K562 (cell line): ENCODE results near the gene SARS1. TPM values are rescaled to one million over a fixed set of nuclear protein-coding genes. Genes with fewer than 3 reads are reported as not detected.

ENCODE experiments used
- ADNP ChIP-seq: fragments of 200-800 bp; sonication (Bioruptor generic); IDR thresholded peaks from 2 replicates; pipeline ENCODE4 v1.6.1; 2016; ENCODE audit warnings: missing genetic modification characterization, missing compliant biosample characterization
- BCL6 ChIP-seq: fragments of 250-450 bp; sonication (Bioruptor Pico); IDR thresholded peaks from 2 replicates; pipeline ENCODE4 v1.4.0; 2020
- CHD1 ChIP-seq: fragments of 200-600 bp; sonication (generic); IDR thresholded peaks from one replicate; pipeline ENCODE4 v1.6.1; 2012; ENCODE audit warnings: mild to moderate bottlenecking, moderate library complexity, low read length, inconsistent platforms
- MAFK ChIP-seq: IDR thresholded peaks from 2 replicates; pipeline ENCODE4 v1.6.1; 2011; ENCODE audit warnings: low read length, improper control_type of control experiment
- PRPF4 ChIP-seq: fragments of 200-400 bp; formaldehyde crosslinking; IDR thresholded peaks from one replicate; pipeline ENCODE4 v1.6.1; 2017; ENCODE audit warnings: low read length, low read depth, mild to moderate bottlenecking; ENCODE audit not compliant: insufficient read depth, poor library complexity, severe bottlenecking
- SUPT5H ChIP-seq: fragments of 450-650 bp; IDR thresholded peaks from 2 replicates; pipeline ENCODE4 v1.6.1; 2016
- TAF9B ChIP-seq: fragments of 450-650 bp; IDR thresholded peaks from 2 replicates; pipeline ENCODE4 v1.6.1; 2018; ENCODE audit warnings: mild to moderate bottlenecking; ENCODE audit not compliant: partially characterized antibody
- TBP ChIP-seq: optimal IDR thresholded peaks from 2 replicates; pipeline ENCODE3; 2011; ENCODE audit warnings: low read depth, low read length, improper control_type of control experiment
- ZFP1 ChIP-seq: fragments of 450-650 bp; formaldehyde crosslinking; IDR thresholded peaks from 2 replicates; pipeline ENCODE4 v1.4.0; 2020; ENCODE audit warnings: mild to moderate bottlenecking, mixed read lengths
- ZNF76 ChIP-seq: fragments of 250-450 bp; sonication (Bioruptor Pico); IDR thresholded peaks from 2 replicates; pipeline ENCODE4 v1.4.0; 2020; ENCODE audit warnings: mild to moderate bottlenecking, moderate library complexity, borderline replicate concordance
- polyA plus RNA-seq, 8 experiments: library from polyadenylated mRNA; depleted of rRNA in 4 of 8; stranded (reverse) in 5 of 8; unstranded in 3 of 8; fragments of >200 nt; fragmentation: Nextera tagmentation in 2 of 8; fragmentation: Illumina TruSeq in 1 of 8; extraction: Ambion mirVana in 2 of 8; extraction: Trizol in 1 of 8; gene quantifications; 2 replicates each; pipeline versions ENCODE4 v1.2.1 to v1.2.3, GENCODE V29; 2011 to 2014; ENCODE audit warnings: inconsistent platforms in 1 of 8, missing spikeins in 1 of 8
- total RNA-seq, 7 experiments: library from RNA; depleted of rRNA in 6 of 7; stranded (reverse); fragments of >200 nt in 6 of 7; fragmentation: Illumina TruSeq in 2 of 7; extraction: Trizol in 2 of 7; gene quantifications; 2 replicates each; pipeline versions ENCODE4 v1.2.1 to v1.2.3, GENCODE V29; 2011 to 2021; ENCODE audit warnings: low replicate concordance in 1 of 7
- TF ChIP-seq, protein P1 (sequence below): fragments of 150-350 bp; conservative IDR thresholded peaks from 2 replicates; pipeline ENCODE4 v1.6.1; 2014; ENCODE audit warnings: low read length
- TF ChIP-seq, protein P2 (sequence below), 2 experiments: fragments of 450-650 bp; formaldehyde crosslinking in 1 of 2; IDR thresholded peaks; 2 replicates each; pipeline versions ENCODE4 v1.4.0 to v1.6.1; 2014 to 2020; ENCODE audit warnings: mild to moderate bottlenecking in 2 of 2, borderline replicate concordance in 1 of 2, low read depth in 1 of 2
- TF ChIP-seq, protein P3 (sequence below): sonication (generic); formaldehyde crosslinking; IDR thresholded peaks from 2 replicates; pipeline ENCODE4 v1.8.0; 2022; ENCODE audit warnings: mild to moderate bottlenecking, missing genetic modification reagents

SARS1 gene
- total and polyA plus RNA-seq, 9 of the 15 experiments (the other 6 are each of a cell fraction or from before 2014, with no cell fraction given): 221 to 623 (median 254) TPM

DNA sequence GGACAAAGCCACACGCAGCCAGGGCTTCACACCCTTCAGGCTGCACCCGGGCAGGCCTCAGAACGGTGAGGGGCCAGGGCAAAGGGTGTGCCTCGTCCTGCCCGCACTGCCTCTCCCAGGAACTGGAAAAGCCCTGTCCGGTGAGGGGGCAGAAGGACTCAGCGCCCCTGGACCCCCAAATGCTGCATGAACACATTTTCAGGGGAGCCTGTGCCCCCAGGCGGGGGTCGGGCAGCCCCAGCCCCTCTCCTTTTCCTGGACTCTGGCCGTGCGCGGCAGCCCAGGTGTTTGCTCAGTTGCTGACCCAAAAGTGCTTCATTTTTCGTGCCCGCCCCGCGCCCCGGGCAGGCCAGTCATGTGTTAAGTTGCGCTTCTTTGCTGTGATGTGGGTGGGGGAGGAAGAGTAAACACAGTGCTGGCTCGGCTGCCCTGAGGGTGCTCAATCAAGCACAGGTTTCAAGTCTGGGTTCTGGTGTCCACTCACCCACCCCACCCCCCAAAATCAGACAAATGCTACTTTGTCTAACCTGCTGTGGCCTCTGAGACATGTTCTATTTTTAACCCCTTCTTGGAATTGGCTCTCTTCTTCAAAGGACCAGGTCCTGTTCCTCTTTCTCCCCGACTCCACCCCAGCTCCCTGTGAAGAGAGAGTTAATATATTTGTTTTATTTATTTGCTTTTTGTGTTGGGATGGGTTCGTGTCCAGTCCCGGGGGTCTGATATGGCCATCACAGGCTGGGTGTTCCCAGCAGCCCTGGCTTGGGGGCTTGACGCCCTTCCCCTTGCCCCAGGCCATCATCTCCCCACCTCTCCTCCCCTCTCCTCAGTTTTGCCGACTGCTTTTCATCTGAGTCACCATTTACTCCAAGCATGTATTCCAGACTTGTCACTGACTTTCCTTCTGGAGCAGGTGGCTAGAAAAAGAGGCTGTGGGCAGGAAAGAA is 61.1 kb downstream of the SARS1 start (continued):
- TF ChIP-seq, protein P1, sequence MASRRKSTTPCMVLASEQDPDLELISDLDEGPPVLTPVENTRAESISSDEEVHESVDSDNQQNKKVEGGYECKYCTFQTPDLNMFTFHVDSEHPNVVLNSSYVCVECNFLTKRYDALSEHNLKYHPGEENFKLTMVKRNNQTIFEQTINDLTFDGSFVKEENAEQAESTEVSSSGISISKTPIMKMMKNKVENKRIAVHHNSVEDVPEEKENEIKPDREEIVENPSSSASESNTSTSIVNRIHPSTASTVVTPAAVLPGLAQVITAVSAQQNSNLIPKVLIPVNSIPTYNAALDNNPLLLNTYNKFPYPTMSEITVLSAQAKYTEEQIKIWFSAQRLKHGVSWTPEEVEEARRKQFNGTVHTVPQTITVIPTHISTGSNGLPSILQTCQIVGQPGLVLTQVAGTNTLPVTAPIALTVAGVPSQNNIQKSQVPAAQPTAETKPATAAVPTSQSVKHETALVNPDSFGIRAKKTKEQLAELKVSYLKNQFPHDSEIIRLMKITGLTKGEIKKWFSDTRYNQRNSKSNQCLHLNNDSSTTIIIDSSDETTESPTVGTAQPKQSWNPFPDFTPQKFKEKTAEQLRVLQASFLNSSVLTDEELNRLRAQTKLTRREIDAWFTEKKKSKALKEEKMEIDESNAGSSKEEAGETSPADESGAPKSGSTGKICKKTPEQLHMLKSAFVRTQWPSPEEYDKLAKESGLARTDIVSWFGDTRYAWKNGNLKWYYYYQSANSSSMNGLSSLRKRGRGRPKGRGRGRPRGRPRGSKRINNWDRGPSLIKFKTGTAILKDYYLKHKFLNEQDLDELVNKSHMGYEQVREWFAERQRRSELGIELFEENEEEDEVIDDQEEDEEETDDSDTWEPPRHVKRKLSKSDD: no peak
- TF ChIP-seq ZFP1 (CRISPR knock-in tag) (no peak), TAF9B (no peak), ZNF76 (CRISPR knock-in tag) (no peak), MAFK (no peak), BCL6 (CRISPR knock-in tag) (no peak), SUPT5H (no peak), ADNP (tag) (no peak), PRPF4 (no peak), CHD1 (no peak), TBP (no peak)
- TF ChIP-seq, protein P2, sequence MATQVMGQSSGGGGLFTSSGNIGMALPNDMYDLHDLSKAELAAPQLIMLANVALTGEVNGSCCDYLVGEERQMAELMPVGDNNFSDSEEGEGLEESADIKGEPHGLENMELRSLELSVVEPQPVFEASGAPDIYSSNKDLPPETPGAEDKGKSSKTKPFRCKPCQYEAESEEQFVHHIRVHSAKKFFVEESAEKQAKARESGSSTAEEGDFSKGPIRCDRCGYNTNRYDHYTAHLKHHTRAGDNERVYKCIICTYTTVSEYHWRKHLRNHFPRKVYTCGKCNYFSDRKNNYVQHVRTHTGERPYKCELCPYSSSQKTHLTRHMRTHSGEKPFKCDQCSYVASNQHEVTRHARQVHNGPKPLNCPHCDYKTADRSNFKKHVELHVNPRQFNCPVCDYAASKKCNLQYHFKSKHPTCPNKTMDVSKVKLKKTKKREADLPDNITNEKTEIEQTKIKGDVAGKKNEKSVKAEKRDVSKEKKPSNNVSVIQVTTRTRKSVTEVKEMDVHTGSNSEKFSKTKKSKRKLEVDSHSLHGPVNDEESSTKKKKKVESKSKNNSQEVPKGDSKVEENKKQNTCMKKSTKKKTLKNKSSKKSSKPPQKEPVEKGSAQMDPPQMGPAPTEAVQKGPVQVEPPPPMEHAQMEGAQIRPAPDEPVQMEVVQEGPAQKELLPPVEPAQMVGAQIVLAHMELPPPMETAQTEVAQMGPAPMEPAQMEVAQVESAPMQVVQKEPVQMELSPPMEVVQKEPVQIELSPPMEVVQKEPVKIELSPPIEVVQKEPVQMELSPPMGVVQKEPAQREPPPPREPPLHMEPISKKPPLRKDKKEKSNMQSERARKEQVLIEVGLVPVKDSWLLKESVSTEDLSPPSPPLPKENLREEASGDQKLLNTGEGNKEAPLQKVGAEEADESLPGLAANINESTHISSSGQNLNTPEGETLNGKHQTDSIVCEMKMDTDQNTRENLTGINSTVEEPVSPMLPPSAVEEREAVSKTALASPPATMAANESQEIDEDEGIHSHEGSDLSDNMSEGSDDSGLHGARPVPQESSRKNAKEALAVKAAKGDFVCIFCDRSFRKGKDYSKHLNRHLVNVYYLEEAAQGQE (IDR thresholded peaks at IDR 0.05; ENCODE audit: borderline replicate concordance): no peak
- TF ChIP-seq, protein P2 (CRISPR knock-in tag; IDR thresholded peaks at IDR 0.05; ENCODE audit: low read depth): no peak
- TF ChIP-seq, protein P3, sequence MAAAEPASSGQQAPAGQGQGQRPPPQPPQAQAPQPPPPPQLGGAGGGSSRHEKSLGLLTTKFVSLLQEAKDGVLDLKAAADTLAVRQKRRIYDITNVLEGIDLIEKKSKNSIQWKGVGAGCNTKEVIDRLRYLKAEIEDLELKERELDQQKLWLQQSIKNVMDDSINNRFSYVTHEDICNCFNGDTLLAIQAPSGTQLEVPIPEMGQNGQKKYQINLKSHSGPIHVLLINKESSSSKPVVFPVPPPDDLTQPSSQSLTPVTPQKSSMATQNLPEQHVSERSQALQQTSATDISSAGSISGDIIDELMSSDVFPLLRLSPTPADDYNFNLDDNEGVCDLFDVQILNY (CRISPR knock-in tag): no peak
